ENCODE data around the gene FGFR4. TPM values are rescaled to one million over a fixed set of nuclear protein-coding genes. Genes with fewer than 3 reads are reported as not detected.

FGFR4 gene
- total and polyA plus RNA-seq, 2 of the 8 experiments (the other 6 are each of a cell fraction or from before 2014, with no cell fraction given), result 61.4 to 88.4 TPM

GRCh38 chr5:177098120-177098469 is 11.4 kb downstream of the FGFR4 start:
- H4K91ac ChIP-seq (replicated peaks; ENCODE audit: insufficient read length, low read length), result no peak overlapping the region
- WGBS, 2 experiments (ENCODE audit: extremely low coverage in 1 of 2, insufficient coverage in 1 of 2, insufficient read length in 1 of 2, insufficient replicate concordance in 2 of 2, low coverage in 1 of 2, low lambda C conversion rate in 2 of 2, missing lambda C conversion rate in 1 of 2), result 92% methylated on average over 6 of the region's 6 CpGs; no CpG with 5 or more reads in 1 of the 2 experiments
- 0 out of 2 replicates have a peak, but pooled peaks cover 2% of the 10 kb centered on the region for H3K79me1 ChIP-seq (ENCODE audit: low read depth, low read length)
- H3K18ac ChIP-seq (ENCODE audit: extremely low read depth, low read length), result no peak overlapping the region
- no peak overlapping the region for H3K4ac ChIP-seq (replicated peaks; ENCODE audit: insufficient read length, low read depth, low read length)
- no peak overlapping the region for H3K4me2 ChIP-seq (ENCODE audit: insufficient read depth in 1 of 2, low read depth in 2 of 2, low read length in 2 of 2)
- ChIA-PET CTCF (ENCODE audit: partially characterized antibody) (interaction anchor here (0.9 to 9.4 kb wide), 5 partner anchors 8 to 190 kb away, joined by 3 to 100 read pairs (median 16); partner anchors contain the start of gene FGFR4), POLR2A (ENCODE audit: partially characterized antibody) (interaction anchor here (0.7 to 4.1 kb wide), 6 partner anchors 10 to 34 kb away, joined by 3 to 23 read pairs (median 4); partner anchors contain the start of genes FGFR4 and NSD1)
- no peak overlapping the region for H2BK120ac ChIP-seq (replicated peaks; ENCODE audit: low read depth, low read length)
- H3K27ac ChIP-seq (ENCODE audit: low read depth, low read length), result no peak overlapping the region
- 0 out of 2 replicates have a peak, but pooled peaks cover 1% of the 10 kb centered on the region for H3K23me2 ChIP-seq (ENCODE audit: low read depth, low read length)
- no peak overlapping the region for H3K4me3 ChIP-seq (ENCODE audit: extremely low read depth in 1 of 4, insufficient read depth in 2 of 4, low read depth in 3 of 4, low read length in 4 of 4)
- no peaks in the 10 kb centered on the region for H3K79me2 ChIP-seq (ENCODE audit: control insufficient read depth in 1 of 2, insufficient read depth in 2 of 2, low read length in 2 of 2)
- FAIRE-seq (no peak), DNase-seq (ENCODE audit: low read depth in 1 of 2, low spot score in 2 of 2) (no peak)
- H2BK15ac ChIP-seq (ENCODE audit: low read length), result no peak overlapping the region
- H3K9ac ChIP-seq (replicated peaks in 1 of 4; ENCODE audit: extremely low read depth in 1 of 4, low read depth in 3 of 4, low read length in 3 of 4), result no peak overlapping the region; a peak in 1 of 7 replicates
- no peak overlapping the region for H2BK12ac ChIP-seq (ENCODE audit: low read depth, low read length)
- peaks cover 3% of the 10 kb centered on the region in 2 experiments for H4K20me1 ChIP-seq (replicated peaks in 1 of 2; ENCODE audit: control insufficient read depth in 1 of 2, insufficient read depth in 2 of 2, low read length in 2 of 2)
- H3K14ac ChIP-seq (ENCODE audit: insufficient read length), result no peak overlapping the region
- H2BK5ac ChIP-seq (ENCODE audit: low read depth, low read length), result peak overlapping the region; percentile 44; the same call in 1 of the 2 replicates
- H4K5ac ChIP-seq (ENCODE audit: insufficient read length, low read depth, low read length), result no peak overlapping the region
- H3K23ac ChIP-seq (ENCODE audit: insufficient read length), result no peak overlapping the region
- H3K36me3 ChIP-seq (ENCODE audit: control insufficient read depth in 2 of 4, insufficient read depth in 4 of 4, low read length in 3 of 4), result peaks cover 13 to 22% (median 15%) of the 10 kb centered on the region in 4 experiments; a peak in 7 of 8 replicates
- TF ChIP-seq SP4 (IDR thresholded peaks at IDR 0.05; ENCODE audit: low read length) (no peak), TCF12 (IDR thresholded peaks at IDR 0.05; ENCODE audit: low read depth, low read length) (no peak), SP1 (IDR thresholded peaks at IDR 0.05; ENCODE audit: low read depth, low read length) (no peak), JUND (IDR thresholded peaks at IDR 0.05; ENCODE audit: low read length) (no peak), EZH2 (IDR thresholded peaks at IDR 0.05; ENCODE audit: low read depth, low read length, severe bottlenecking) (no peak)
- no peak overlapping the region for H2AK5ac ChIP-seq (ENCODE audit: low read depth, low read length)
- H3K4me1 ChIP-seq (replicated peaks in 1 of 4; ENCODE audit: control insufficient read depth in 3 of 4, insufficient read depth in 4 of 4, low read length in 3 of 4), result peaks cover 0 to 13% (median 9%) of the 10 kb centered on the region in 4 experiments; a peak in 5 of 7 replicates
- H3K9me3 ChIP-seq (ENCODE audit: insufficient read depth in 2 of 2, low read depth in 1 of 2, low read length in 1 of 2), result no peaks in the 10 kb centered on the region
- H2BK20ac ChIP-seq (ENCODE audit: low read length), result no peak overlapping the region
- no peak overlapping the region for H4K8ac ChIP-seq (ENCODE audit: extremely low read depth, insufficient read depth, low read length)
- H3K56ac ChIP-seq (replicated peaks; ENCODE audit: insufficient read length, low read depth, low read length), result no peak overlapping the region
- no peaks in the 10 kb centered on the region for H3K27me3 ChIP-seq (replicated peaks in 1 of 4; ENCODE audit: control insufficient read depth in 3 of 4, extremely low read depth in 1 of 4, insufficient read depth in 3 of 4, low read length in 3 of 4)
- H2AFZ ChIP-seq (ENCODE audit: low read length), result no peak overlapping the region
